ENCODE measurements around the gene KHNYN. TPM values are rescaled to one million over a fixed set of nuclear protein-coding genes. Genes with fewer than 3 reads are reported as not detected.

The KHNYN gene
- total RNA-seq, 2 experiments from 2014 or later = 50.8 to 57.5 TPM

DNA sequence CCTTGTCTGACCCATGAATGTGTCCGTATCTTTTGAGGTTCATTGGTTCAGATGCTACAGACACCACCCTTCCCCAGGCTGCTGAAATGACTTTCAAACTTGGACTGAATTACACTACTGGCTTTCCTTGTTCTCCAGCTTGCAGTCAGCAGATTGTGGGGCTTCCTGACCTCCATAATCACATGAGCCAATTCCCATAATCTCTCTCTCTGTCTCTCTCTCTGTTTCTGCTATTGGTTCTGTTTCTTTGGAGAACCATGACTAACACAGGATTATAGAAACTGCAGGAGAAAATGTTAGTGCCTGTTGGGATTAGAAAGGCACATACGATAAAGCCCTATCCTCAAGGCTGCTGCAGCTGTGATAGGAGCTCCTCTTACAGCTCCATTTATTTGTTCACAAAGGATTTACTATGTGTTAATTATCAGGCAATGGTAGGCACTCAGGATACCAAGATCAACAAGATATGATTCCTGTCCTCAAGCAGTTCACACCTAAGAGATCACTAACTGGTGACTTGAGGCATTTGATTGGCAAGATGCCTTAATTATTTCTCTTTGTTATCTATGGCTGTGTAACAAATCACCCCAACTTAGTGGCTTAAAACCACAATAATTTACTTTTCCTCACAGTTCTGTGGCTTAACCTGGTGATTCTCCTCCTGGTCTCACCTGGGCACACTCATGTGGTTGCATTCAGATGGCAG lies 41.1 kb upstream of the KHNYN start:
- Histone ChIP-seq H3K36me3 (ENCODE audit: insufficient read depth, low read length) (no peaks in the 10 kb centered on the region), H4K20me1 (ENCODE audit: insufficient read depth, low read length) (no peaks in the 10 kb centered on the region), H3K4me2 (ENCODE audit: low read length) (no peak overlapping the region), H3K9me2 (ENCODE audit: insufficient read depth, low read length) (no peaks in the 10 kb centered on the region), H3K9me3 (ENCODE audit: low read length) (no peaks in the 10 kb centered on the region), H3K27ac (ENCODE audit: low read depth, low read length, poor library complexity, severe bottlenecking) (no peak overlapping the region), H3K4me1 (ENCODE audit: insufficient read depth, low read length, poor library complexity, severe bottlenecking) (peaks cover 12% of the 10 kb centered on the region), H3K4me3 (ENCODE audit: low read depth, low read length, poor library complexity, severe bottlenecking) (no peak overlapping the region), H3K79me2 (ENCODE audit: insufficient read depth, low read depth, low read length) (no peaks in the 10 kb centered on the region), H2AFZ (ENCODE audit: low read length) (no peak overlapping the region)
- TF ChIP-seq EZH2phosphoT487 (IDR thresholded peaks at IDR 0.05; ENCODE audit: borderline replicate concordance, low read depth, low read length) = no peak
- TF ChIP-seq, protein P1, sequence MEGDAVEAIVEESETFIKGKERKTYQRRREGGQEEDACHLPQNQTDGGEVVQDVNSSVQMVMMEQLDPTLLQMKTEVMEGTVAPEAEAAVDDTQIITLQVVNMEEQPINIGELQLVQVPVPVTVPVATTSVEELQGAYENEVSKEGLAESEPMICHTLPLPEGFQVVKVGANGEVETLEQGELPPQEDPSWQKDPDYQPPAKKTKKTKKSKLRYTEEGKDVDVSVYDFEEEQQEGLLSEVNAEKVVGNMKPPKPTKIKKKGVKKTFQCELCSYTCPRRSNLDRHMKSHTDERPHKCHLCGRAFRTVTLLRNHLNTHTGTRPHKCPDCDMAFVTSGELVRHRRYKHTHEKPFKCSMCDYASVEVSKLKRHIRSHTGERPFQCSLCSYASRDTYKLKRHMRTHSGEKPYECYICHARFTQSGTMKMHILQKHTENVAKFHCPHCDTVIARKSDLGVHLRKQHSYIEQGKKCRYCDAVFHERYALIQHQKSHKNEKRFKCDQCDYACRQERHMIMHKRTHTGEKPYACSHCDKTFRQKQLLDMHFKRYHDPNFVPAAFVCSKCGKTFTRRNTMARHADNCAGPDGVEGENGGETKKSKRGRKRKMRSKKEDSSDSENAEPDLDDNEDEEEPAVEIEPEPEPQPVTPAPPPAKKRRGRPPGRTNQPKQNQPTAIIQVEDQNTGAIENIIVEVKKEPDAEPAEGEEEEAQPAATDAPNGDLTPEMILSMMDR (conservative IDR thresholded peaks at IDR 0.05; ENCODE audit: low read length) = no peak
- ChIA-PET POLR2A (no interaction called here), CTCF (ENCODE audit: unreplicated experiment) (no interaction called here)
- intact Hi-C loops (cut with micrococcal nuclease; ENCODE audit: unreplicated experiment) = no loop called here
- no TSS peak for BruUV-seq (replicated peaks)
- DNase-seq (ENCODE audit: low spot score) = no peak

DNA sequence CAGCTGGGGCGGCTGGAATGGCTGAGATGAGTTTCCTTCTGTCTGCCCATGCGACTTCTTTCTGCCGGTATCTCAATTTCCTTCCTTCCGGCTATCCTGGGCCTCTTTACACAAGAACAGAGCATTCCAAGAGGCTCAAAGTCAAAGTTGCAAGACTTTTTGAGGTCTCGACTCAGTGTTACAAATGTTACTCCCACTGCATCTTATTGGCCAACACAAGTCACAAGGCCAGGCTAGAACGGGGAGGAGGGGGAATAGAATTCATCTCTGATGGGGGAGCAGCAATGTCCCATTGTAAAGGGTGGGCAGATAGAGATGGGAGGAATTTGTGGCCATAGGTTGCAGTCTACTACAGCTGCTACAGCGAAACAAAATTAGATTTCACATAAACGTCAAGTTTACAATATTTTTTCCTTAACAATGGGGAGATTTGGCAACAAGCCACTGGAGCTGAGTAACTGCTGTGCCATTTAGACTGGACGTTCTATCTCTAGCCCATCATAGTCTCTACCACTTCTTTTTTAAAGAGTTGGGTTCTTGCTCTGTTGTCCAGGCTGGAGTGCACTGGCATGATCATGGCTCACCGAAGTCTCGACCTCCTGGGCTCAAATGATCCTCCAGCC lies 40.4 kb upstream of the KHNYN start:
- Histone ChIP-seq H3K9me3 (ENCODE audit: low read length) (no peaks in the 10 kb centered on the region), H4K20me1 (ENCODE audit: insufficient read depth, low read length) (no peaks in the 10 kb centered on the region), H3K27ac (ENCODE audit: low read depth, low read length, poor library complexity, severe bottlenecking) (no peak overlapping the region), H3K36me3 (ENCODE audit: insufficient read depth, low read length) (no peaks in the 10 kb centered on the region), H3K4me1 (ENCODE audit: insufficient read depth, low read length, poor library complexity, severe bottlenecking) (peaks cover 12% of the 10 kb centered on the region), H3K4me2 (ENCODE audit: low read length) (no peak overlapping the region), H3K4me3 (ENCODE audit: low read depth, low read length, poor library complexity, severe bottlenecking) (no peak overlapping the region), H3K79me2 (ENCODE audit: insufficient read depth, low read depth, low read length) (no peaks in the 10 kb centered on the region), H3K9me2 (ENCODE audit: insufficient read depth, low read length) (no peaks in the 10 kb centered on the region), H2AFZ (ENCODE audit: low read length) (no peak overlapping the region)
- no peak for DNase-seq (ENCODE audit: low spot score)
- intact Hi-C loops (cut with micrococcal nuclease; ENCODE audit: unreplicated experiment) = no loop called here
- CTCF ChIA-PET (ENCODE audit: unreplicated experiment) = interaction anchor here (1.3 kb wide), 1 partner anchor 42 kb away, joined by 3 read pairs; no protein-coding TSS in a partner anchor
- POLR2A ChIA-PET = interaction anchor here (0.6 kb wide), 1 partner anchor 33 kb away, joined by 3 read pairs; no protein-coding TSS in a partner anchor
- no TSS peak for BruUV-seq (replicated peaks)
- TF ChIP-seq, protein P1 (conservative IDR thresholded peaks at IDR 0.05; ENCODE audit: low read length) = no peak
- no peak for TF ChIP-seq EZH2phosphoT487 (IDR thresholded peaks at IDR 0.05; ENCODE audit: borderline replicate concordance, low read depth, low read length)
